Measurements from ENCODE around the gene PTPRM.

PTPRM gene

GRCh38 chr18:8196238-8196637 is 629.1 kb downstream of the PTPRM start:
- no peak for FAIRE-seq

GRCh38 chr18:8197499-8197898 is 630.4 kb downstream of the PTPRM start:
- FAIRE-seq = no peak

- FAIRE-seq = no peak
Observed at GRCh38 chr18:8207996-8208395, 640.9 kb downstream of the PTPRM start.

- no peak for FAIRE-seq
Observed at GRCh38 chr18:8208716-8209115, 641.6 kb downstream of the PTPRM start.

- FAIRE-seq = no peak
Observed at GRCh38 chr18:8212896-8213780, 646.0 kb downstream of the PTPRM start.

- FAIRE-seq = no peak
Observed at GRCh38 chr18:8215741-8216140, 648.6 kb downstream of the PTPRM start.

GRCh38 chr18:8217051-8217564 is 650.0 kb downstream of the PTPRM start:
- FAIRE-seq = no peak

- FAIRE-seq = no peak
Observed at GRCh38 chr18:8218197-8218596, 651.1 kb downstream of the PTPRM start.

- FAIRE-seq = no peak
Observed at GRCh38 chr18:8221452-8221851, 654.3 kb downstream of the PTPRM start.

- FAIRE-seq = no peak
Observed at GRCh38 chr18:8224576-8224975, 657.5 kb downstream of the PTPRM start.

- no peak for FAIRE-seq
Observed at GRCh38 chr18:8229040-8229439, 661.9 kb downstream of the PTPRM start.

GRCh38 chr18:8229787-8230186 is 662.7 kb downstream of the PTPRM start:
- FAIRE-seq = no peak

GRCh38 chr18:8231316-8231715 is 664.2 kb downstream of the PTPRM start:
- FAIRE-seq = no peak

- no peak for FAIRE-seq
Observed at GRCh38 chr18:8232791-8233190, 665.7 kb downstream of the PTPRM start.

- no peak for FAIRE-seq
Observed at GRCh38 chr18:8235894-8236293, 668.8 kb downstream of the PTPRM start.

- no peak for FAIRE-seq
Observed at GRCh38 chr18:8238507-8238906, 671.4 kb downstream of the PTPRM start.

GRCh38 chr18:8241731-8242130 is 674.6 kb downstream of the PTPRM start:
- no peak for FAIRE-seq

- no peak for FAIRE-seq
Observed at GRCh38 chr18:8242151-8242696, 675.1 kb downstream of the PTPRM start.

GRCh38 chr18:8247700-8248099 is 680.6 kb downstream of the PTPRM start:
- FAIRE-seq = no peak

GRCh38 chr18:8248576-8248975 is 681.5 kb downstream of the PTPRM start:
- FAIRE-seq = no peak

GRCh38 chr18:8249811-8250210 is 682.7 kb downstream of the PTPRM start:
- no peak for FAIRE-seq

- no peak for FAIRE-seq
Observed at GRCh38 chr18:8252371-8252770, 685.3 kb downstream of the PTPRM start.

GRCh38 chr18:8253944-8254343 is 686.8 kb downstream of the PTPRM start:
- FAIRE-seq = no peak

- FAIRE-seq = no peak
Observed at GRCh38 chr18:8254654-8255053, 687.5 kb downstream of the PTPRM start.
